ENCODE data around the gene OPALIN. TPM values are rescaled to one million over a fixed set of nuclear protein-coding genes. Genes with fewer than 3 reads are reported as not detected.
A peak's percentile ranks its signal among the peaks of the same experiment; 100 is the strongest.

The OPALIN gene
- total and polyA plus RNA-seq, 10 of the 15 experiments (the other 5 are each of a cell fraction or from before 2014, with no cell fraction given) = not detected

DNA sequence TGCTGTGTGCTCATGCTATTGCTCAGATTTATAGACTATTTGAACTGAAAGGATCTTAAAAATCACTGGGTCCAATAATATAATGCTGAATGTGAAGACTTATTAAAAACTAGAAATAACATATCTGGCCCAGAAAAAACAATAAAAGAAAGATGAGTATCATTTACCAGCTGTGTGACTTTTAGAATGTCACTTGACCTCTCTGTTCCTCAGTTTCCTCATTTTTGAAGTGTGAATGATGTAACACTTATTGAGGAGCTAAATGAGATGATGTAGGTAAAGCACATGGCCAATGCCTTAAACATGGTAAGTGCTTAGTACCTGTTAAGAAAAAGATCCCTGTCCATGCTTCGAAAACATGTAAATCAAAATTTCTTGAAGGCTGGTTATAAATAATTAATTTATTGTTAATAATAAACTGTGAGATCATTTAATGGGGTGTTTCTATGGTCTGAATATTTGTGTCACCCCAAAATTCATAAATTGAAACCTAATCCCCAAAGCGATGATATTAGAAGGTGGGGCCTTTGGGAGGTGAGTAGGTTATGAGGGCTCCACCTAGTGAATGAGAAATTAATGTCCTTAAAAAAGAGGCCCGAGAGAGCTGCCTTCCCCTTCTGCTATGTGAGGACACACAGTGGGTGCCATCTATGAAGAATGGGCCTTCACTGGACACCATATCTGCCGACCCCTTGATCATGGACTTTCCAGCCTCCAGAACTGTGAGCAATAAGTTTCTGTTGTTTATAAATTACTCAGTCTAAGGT, 41.6 kb downstream of the OPALIN start:
- CTCF ChIA-PET = interaction anchor here (1.1 to 4.8 kb wide), 11 partner anchors 10 to 301 kb away, joined by 3 to 31 read pairs (median 5); no protein-coding TSS in a partner anchor
- intact Hi-C loops (cut with micrococcal nuclease; ENCODE audit: unreplicated experiment) = no loop called here

More for the DNA sequence above, 41.6 kb downstream of the OPALIN start:
- Histone ChIP-seq H3K36me3 (ENCODE audit: control insufficient read depth in 2 of 2, insufficient read depth in 2 of 2, low read length in 1 of 2) (no peaks in the 10 kb centered on the region), H3K9me3 (replicated peaks; ENCODE audit: control insufficient read depth, insufficient read depth, low read length) (no peaks in the 10 kb centered on the region), H3K27me3 (replicated peaks in 1 of 2; ENCODE audit: control insufficient read depth in 2 of 2, insufficient read depth in 2 of 2, low read length in 1 of 2) (no peaks in the 10 kb centered on the region), H3K4me1 (ENCODE audit: control insufficient read depth, insufficient read depth, low read length) (no peaks in the 10 kb centered on the region), H4K20me1 (ENCODE audit: control insufficient read depth, insufficient read depth) (no peaks in the 10 kb centered on the region), H2AFZ (ENCODE audit: control insufficient read depth, low read depth, low read length) (no peak overlapping the region), H3K27ac (ENCODE audit: control insufficient read depth, insufficient read depth) (no peak overlapping the region), H3K9ac (ENCODE audit: control insufficient read depth, insufficient read depth, low read length) (no peak overlapping the region), H3K4me2 (ENCODE audit: control insufficient read depth, insufficient read depth) (no peak overlapping the region), H3K4me3 (no peak overlapping the region), H3K79me2 (ENCODE audit: control insufficient read depth, insufficient read depth, low read length) (no peaks in the 10 kb centered on the region)
- RAD21 ChIA-PET (ENCODE audit: unreplicated experiment) = interaction anchor here (1.3 to 2.1 kb wide), 3 partner anchors 26 to 623 kb away, joined by 5 to 13 read pairs (median 7); partner anchors contain the start of gene TCTN3
- DNase-seq (ENCODE audit: low read depth, low spot score) = no peak
- POLR2A ChIA-PET = interaction anchor here (0.6 kb wide), 1 partner anchor 576 kb away, joined by 3 read pairs; no protein-coding TSS in a partner anchor
- WGBS (ENCODE audit: insufficient coverage, insufficient replicate concordance, low lambda C conversion rate, missing lambda C conversion rate) = 43% methylated on average over 4 of the region's 4 CpGs
- in situ Hi-C loops (cut with MboI) = no loop called here
- no peak for TF ChIP-seq DPF2 (IDR thresholded peaks at IDR 0.05)
- no peak for TF ChIP-seq E2F4 (IDR thresholded peaks at IDR 0.05; ENCODE audit: low read depth, low read length)
- TF ChIP-seq CREM (IDR thresholded peaks at IDR 0.05; ENCODE audit: low read depth) = no peak
- TF ChIP-seq, protein P1, sequence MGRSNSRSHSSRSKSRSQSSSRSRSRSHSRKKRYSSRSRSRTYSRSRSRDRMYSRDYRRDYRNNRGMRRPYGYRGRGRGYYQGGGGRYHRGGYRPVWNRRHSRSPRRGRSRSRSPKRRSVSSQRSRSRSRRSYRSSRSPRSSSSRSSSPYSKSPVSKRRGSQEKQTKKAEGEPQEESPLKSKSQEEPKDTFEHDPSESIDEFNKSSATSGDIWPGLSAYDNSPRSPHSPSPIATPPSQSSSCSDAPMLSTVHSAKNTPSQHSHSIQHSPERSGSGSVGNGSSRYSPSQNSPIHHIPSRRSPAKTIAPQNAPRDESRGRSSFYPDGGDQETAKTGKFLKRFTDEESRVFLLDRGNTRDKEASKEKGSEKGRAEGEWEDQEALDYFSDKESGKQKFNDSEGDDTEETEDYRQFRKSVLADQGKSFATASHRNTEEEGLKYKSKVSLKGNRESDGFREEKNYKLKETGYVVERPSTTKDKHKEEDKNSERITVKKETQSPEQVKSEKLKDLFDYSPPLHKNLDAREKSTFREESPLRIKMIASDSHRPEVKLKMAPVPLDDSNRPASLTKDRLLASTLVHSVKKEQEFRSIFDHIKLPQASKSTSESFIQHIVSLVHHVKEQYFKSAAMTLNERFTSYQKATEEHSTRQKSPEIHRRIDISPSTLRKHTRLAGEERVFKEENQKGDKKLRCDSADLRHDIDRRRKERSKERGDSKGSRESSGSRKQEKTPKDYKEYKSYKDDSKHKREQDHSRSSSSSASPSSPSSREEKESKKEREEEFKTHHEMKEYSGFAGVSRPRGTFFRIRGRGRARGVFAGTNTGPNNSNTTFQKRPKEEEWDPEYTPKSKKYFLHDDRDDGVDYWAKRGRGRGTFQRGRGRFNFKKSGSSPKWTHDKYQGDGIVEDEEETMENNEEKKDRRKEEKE (IDR thresholded peaks at IDR 0.05) = no peak
- TF ChIP-seq NBN (IDR thresholded peaks at IDR 0.05) = no peak
- TF ChIP-seq, protein P2, sequence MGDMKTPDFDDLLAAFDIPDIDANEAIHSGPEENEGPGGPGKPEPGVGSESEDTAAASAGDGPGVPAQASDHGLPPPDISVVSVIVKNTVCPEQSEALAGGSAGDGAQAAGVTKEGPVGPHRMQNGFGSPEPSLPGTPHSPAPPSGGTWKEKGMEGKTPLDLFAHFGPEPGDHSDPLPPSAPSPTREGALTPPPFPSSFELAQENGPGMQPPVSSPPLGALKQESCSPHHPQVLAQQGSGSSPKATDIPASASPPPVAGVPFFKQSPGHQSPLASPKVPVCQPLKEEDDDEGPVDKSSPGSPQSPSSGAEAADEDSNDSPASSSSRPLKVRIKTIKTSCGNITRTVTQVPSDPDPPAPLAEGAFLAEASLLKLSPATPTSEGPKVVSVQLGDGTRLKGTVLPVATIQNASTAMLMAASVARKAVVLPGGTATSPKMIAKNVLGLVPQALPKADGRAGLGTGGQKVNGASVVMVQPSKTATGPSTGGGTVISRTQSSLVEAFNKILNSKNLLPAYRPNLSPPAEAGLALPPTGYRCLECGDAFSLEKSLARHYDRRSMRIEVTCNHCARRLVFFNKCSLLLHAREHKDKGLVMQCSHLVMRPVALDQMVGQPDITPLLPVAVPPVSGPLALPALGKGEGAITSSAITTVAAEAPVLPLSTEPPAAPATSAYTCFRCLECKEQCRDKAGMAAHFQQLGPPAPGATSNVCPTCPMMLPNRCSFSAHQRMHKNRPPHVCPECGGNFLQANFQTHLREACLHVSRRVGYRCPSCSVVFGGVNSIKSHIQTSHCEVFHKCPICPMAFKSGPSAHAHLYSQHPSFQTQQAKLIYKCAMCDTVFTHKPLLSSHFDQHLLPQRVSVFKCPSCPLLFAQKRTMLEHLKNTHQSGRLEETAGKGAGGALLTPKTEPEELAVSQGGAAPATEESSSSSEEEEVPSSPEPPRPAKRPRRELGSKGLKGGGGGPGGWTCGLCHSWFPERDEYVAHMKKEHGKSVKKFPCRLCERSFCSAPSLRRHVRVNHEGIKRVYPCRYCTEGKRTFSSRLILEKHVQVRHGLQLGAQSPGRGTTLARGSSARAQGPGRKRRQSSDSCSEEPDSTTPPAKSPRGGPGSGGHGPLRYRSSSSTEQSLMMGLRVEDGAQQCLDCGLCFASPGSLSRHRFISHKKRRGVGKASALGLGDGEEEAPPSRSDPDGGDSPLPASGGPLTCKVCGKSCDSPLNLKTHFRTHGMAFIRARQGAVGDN (IDR thresholded peaks at IDR 0.05) = no peak
- TF ChIP-seq SP1 (IDR thresholded peaks at IDR 0.05; ENCODE audit: low read depth, low read length) = no peak
- TF ChIP-seq, protein P3, sequence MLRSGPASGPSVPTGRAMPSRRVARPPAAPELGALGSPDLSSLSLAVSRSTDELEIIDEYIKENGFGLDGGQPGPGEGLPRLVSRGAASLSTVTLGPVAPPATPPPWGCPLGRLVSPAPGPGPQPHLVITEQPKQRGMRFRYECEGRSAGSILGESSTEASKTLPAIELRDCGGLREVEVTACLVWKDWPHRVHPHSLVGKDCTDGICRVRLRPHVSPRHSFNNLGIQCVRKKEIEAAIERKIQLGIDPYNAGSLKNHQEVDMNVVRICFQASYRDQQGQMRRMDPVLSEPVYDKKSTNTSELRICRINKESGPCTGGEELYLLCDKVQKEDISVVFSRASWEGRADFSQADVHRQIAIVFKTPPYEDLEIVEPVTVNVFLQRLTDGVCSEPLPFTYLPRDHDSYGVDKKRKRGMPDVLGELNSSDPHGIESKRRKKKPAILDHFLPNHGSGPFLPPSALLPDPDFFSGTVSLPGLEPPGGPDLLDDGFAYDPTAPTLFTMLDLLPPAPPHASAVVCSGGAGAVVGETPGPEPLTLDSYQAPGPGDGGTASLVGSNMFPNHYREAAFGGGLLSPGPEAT (IDR thresholded peaks at IDR 0.05; ENCODE audit: low read depth) = no peak
- no peak for TF ChIP-seq WRNIP1 (IDR thresholded peaks at IDR 0.05; ENCODE audit: borderline replicate concordance, low read depth, low read length)
- TF ChIP-seq SIN3A (IDR thresholded peaks at IDR 0.05; ENCODE audit: low read depth, low read length) = no peak
- no peak for TF ChIP-seq SMAD5 (IDR thresholded peaks at IDR 0.05; ENCODE audit: low read depth)
- TF ChIP-seq CEBPB (IDR thresholded peaks at IDR 0.05; ENCODE audit: borderline replicate concordance in 1 of 2, low read depth in 2 of 2, low read length in 2 of 2) = no peak
- TF ChIP-seq SUPT20H (IDR thresholded peaks at IDR 0.05; ENCODE audit: borderline replicate concordance, control insufficient read depth, low read depth, low read length) = no peak
- no peak for TF ChIP-seq NFIC (IDR thresholded peaks at IDR 0.05; ENCODE audit: low read depth, low read length)
- no TSS peak for BruUV-seq (replicated peaks)
- ATAC-seq = peak; percentile 47; the same call in 1 of the 3 replicates
- FAIRE-seq = no peak
- SMC1A ChIA-PET (ENCODE audit: uncharacterized antibody, unreplicated experiment) = interaction anchor here (0.8 to 4.1 kb wide), 5 partner anchors 12 to 300 kb away, joined by 3 to 22 read pairs (median 3); no protein-coding TSS in a partner anchor

All from GM12878 (cell line).